Left renal cortex interstitium (tissue), 4 donors: ENCODE measurements around the gene LRMDA. TPM values are rescaled to one million over a fixed set of nuclear protein-coding genes. Genes with fewer than 3 reads are reported as not detected.

Source experiments
- DNase-seq, 4 donors: peaks; one replicate each; pipeline ENCODE4 v3.0.0-alpha.2; 2013; ENCODE audit warnings: low read depth in 4 of 4, low spot score in 2 of 4, missing footprints in 1 of 4
- polyA plus RNA-seq, 4 donors: library from polyadenylated mRNA; unstranded; fragments of 120-200 nt; gene quantifications; one replicate each; pipeline ENCODE4 v1.2.1, GENCODE V29; 2013; ENCODE audit not compliant: insufficient read length in 4 of 4

LRMDA gene
- polyA plus RNA-seq, 4 donors, result 15.3 to 23.5 (median 21.1) TPM

DNA sequence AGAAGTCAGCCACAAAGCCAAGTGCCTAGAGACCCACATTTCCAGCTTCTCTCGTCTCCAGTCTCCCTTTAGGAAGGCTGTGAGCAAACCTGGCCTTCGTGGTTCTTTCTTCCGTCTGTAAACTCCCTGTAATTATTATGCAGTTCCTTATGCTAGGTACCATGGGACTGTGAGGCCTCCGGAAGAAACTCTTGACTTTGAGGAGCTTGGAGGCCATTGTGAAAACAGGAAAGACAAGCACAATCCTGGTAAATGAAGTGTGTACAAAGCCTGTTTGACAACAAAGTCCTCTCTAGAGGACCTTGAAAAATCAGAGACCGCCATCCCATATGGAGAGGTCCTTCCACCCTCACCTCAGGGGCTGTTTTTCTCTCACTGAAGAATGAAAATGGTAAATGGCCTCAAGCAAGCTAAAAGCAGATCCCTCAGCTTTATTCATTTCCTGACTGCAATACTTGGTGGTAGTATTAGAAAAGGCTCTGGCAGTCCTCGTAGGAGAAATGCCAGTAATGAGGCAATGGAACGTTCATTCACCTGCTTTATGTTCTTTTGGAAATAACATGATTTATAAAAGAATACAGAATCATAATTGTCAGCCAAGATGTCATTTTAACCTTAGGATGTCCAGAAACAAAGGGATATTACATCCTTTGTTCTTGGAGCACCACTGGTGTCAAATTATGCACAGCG is 926.4 kb downstream of the LRMDA start:
- no peak for DNase-seq

DNA sequence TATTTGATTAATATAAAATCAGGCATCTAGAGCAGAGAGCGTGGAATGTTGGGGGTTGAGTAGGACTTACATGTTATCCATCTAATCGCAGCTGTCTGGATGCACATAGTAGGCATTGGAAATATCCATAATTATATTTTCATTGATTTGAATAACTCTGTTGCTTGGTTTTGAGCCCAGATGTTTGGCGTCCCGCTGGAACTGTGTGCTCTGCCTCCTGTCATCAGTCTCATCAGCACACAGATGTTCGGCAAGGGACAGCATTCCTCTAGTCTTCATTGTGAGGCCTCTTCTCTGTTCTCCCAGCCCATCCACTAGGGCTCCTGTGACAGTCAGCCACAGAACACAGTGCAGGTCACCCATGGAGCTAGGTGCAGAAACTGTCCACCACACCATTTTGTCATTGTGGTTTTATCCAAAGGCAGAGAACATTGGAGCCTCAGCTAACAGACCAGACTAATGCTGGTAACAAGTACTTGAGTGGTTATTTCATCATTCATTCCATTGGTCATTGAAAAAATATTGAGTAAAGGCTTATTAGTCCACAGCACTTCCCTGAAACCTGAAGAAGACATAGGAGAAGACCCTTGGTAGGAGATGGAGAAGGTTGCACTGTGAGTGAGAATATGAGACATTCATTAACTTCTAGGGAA is 927.4 kb downstream of the LRMDA start:
- no peak for DNase-seq

DNA sequence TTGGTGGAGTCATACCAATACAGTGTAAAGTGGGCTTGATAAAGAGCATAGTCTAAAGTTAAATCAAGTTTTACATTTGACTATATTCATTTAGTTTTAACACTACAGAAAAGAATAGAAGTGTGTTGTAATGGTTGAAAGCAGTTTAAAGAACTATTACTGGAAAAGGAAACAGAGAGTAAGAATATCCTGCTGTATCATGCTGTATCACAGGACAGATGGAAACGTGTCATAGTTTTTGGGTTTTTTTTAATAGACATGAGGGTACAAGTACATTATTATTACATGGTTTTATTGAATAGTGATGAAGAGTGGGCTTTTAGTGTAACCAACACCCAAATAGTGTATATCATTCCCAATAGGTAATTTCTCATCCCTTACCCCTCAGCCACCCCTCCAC is 944.3 kb downstream of the LRMDA start:
- DNase-seq, result no peak

DNA sequence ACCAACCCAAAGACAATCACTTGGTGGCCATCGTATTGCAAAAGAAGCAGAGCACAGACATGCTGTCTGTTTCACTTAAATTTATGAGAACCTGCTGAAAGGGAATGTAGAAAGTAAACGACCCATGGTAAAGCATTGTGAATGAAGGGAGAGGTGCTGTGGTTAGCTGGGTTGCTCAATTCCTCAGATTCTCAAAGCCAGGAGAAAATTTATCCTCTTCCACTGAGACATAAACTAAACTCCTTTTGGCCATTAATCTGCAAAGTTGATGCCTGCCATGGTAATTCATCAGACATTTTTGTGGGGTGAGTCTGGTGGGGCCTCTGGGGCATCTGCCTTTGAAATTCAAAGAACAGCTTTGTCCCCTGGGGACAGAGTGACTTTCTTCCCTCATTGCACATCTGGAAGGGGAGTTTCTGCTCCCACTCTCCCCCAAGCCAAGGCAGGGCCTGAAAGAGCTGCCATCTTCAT is 951.0 kb downstream of the LRMDA start:
- no peak for DNase-seq

DNA sequence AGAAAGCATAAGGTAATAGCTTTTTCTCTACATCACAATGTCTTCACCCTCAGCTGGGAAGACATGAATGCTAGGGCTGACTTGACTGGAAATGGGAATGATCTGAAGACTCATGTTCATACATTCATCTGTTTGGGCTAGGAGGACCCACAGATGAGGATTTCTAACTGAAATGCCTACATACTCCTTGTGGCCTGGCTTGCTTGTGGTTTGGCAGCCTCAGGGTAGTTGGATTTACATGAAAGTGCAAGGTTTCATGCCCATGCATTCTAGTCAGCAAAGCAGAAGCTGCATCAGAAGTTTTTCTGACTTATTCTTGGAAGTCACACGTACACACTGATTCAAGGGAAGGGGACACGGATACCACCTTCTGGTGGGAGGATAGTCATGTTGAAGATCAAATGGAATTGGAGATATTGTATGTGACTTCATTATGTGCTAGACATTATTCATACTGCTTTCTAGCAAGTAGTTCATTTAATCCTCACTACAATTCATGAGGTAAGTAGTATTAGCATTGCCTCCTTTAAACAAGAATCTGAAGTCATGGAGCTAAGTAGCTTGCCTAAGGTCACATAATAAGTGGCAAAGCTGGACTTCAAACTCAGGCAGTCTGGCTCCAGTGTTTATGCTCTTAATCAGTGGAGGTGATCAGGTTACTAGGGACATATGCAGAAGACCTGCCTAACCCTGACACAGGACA is 957.0 kb downstream of the LRMDA start:
- no peak for DNase-seq

DNA sequence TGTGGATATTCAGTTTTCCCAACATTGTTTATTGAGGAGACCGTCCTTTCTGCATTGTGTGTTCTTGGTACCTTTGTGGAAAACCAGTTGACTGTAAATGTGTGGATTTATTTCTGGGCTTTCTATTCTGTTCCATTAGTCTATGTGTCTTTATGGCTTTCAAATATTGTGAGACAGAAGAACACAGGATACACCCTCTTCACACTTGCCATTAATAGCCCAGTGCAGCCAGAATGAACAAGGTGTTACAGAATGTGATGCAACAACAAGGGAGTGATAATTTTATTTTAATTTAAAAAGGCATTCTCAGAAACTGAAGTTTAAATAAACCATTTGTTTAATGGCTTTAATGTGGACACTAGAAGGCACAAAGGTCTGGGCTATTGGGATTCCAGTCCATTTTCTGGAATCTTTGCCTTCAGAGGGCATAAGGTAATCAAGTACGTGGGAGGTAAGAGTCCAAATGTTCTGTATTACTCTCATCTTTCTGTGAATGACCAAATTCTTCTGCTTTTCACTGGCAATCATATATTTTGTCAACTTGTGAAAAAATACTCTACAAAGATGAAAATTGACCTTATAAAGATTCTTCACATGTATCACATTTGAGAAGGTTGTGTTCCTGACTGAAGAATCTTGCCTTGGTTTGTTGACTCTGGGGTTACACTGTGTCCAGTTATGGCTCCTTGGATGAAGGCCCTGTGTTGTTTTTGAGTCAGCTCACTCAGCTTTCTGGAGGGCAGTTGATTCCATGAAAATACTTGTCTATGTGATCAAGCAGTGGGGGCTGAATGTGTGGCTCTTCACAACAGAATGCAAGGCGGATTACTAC is 962.7 kb downstream of the LRMDA start:
- no peak for DNase-seq

DNA sequence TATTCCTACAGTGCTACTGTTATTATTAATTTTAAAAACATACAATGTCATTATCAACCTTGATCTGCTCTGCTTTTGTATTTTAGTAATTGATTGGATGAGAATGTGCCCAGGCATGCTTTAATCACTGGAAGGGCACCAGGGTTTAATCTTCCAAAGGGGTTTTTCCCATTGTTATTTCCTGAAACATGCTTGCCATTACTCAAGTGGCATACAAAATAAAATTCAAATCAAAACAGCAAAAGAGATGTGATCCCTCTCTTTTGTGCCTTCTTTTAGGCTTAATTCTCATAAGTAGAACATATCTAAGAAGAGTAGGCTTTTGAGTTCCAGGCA is 963.3 kb downstream of the LRMDA start:
- no peak for DNase-seq

DNA sequence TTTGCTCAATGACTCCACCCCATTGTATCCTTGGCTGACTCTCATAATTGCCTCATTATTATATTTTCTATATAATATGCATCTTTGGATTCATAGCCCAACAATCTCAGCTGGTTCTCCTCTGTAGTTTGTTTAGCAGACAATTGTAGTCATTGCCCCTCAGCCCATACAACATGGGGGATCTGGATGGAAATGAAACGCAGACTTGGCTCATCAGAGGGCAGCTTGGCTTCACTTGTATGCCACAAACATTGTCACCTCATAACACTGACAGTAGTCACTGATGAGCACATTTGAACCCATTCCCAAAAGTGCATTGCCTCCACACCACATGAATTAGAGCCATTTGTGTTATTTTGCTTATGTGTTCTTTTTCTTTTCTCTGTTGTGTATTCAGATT is 963.8 kb downstream of the LRMDA start:
- DNase-seq, result no peak

DNA sequence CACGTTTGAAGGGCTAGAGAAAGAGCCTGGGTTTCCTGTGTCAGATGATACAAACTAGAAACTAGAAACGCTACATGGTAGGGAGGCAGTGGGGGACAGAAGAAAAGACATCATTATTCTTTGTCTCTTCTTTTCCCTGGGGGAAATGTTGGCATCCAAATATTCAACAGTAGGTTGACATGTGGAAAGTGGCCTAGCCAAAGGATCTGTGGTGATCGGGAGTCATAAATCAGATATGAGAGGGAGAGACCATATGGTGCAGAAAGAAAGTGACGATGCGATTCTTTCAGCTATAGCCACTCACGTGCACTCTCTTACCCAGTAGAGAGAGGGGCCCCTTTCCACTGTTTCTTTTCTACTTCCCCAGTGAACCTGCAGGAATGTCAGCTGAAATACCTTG is 964.7 kb downstream of the LRMDA start:
- no peak for DNase-seq

DNA sequence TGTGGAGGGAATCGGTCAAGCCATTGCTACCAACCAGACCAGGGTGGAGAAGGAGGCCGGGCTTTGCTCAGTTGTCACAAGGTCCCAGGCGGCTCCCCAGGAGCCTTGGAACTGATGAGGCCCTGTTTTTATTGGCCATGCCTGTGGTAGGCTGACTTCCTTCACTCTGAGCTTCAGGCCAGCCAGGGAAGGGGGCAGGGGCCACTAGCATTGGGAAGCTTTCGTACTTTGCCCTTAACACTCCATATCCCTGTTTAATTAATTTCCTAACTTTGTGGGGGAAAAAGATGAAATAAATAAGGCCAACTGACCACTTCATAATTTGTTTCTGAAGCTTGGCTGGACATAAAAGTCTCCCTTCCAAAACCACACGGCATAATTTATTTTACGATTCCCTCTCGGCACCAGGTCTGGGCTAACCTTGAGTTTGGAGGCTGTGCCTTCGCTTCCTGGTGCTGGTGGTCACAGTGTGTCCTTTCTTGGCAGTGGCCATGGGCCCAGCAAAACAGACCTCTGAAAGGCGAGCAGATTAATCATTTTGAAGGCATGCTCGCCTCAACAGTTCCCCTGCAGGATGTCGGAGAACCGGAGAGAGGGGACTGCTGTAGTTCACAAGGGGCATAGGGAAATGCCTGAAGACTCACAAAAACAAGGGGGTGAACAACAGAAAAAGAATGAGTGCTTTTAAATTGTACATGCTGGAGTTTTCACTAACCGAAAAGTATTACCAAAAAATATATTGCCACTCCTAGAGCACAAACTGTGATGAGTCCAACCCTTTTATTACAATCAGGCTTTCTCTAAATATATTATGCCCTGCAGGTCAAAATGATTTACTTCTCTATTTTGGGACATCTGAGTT is 966.0 kb downstream of the LRMDA start:
- peak; percentile 26 to 62 (median 50) for DNase-seq

DNA sequence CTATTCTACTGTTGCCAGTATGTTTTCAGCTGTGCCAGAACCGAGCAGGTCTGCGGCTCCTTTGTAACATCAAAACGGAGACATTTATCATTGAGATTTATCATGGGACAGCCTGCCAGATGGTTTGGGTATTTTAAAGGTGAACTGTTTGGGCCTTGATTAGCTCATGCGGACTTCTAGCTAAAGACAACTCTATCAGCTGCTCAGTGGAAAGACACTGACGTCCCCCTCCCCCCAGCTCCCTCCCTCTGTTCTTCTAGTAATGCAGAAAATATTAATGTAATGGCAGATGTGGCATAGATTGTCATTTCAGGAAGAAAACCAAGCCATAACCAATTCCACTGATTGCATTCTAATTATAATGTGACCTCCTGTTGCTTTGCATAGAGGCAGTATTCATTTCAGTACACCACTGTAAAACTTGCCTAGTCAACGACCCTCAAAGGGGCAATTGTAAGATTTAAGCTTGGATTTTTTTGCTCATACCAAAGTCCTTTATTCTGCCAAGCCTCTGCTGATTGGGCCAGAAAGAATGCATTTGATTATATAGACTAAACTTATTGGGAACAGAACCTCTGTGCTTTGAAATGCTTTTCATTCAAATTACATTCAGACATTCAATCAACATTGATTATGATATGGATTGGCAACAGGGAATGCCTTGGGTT is 966.8 kb downstream of the LRMDA start:
- no peak for DNase-seq

DNA sequence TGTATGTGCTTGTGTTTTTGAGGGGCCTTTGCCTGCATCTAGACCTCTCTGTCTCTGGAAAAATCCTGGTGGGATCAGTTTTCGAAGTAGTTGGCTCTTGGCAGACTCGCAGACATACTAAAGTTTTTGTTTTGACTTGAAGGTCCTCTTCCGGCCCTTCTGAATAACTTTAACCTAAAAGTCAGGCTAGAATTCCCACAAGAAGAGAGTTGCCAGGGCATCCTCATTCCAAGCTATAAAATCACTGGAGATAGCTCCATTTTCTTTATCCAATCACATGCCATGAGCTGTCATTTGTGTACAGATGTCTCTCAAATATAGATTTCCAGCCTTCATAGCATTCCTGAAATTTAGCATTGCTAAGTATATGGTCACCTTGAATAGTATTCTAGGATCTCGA is 967.8 kb downstream of the LRMDA start:
- no peak for DNase-seq

DNA sequence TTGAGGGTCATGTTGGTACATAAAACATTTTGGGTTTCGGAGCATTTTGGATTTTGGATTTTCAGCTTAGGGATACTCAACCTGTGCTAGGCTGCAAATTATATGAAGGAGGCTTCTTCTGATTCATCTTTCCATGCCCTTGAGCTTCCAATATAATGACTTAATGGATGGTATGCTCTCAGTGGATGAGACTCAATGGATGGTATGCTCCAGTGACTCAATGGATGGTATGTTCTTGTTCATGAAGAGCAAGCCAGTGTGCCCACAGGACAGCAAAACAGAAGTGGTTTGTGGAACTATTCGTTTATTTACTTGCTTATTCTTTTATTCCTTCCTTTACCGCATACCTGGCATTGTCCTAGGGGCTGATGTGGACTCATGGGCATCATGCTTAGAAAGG is 969.6 kb downstream of the LRMDA start:
- no peak for DNase-seq

DNA sequence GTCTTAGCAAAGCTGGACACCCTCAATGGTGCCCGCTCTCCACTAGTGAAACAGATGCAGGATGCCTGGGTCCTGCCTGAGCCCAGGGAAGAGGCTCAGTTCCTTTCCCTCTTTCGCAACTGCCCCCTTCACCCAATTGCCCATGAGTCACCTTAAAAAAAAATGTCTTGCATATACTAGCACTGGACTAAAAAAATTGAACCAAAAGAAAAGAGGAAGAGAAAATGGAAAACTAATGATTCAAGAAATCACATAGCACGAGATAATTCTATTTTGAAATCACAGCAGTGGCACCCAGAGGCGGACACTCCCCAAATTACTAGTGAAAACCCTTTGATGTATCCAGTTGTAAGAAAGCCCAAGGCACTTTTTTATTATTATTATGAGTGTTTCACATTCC is 972.5 kb downstream of the LRMDA start:
- DNase-seq, result no peak

DNA sequence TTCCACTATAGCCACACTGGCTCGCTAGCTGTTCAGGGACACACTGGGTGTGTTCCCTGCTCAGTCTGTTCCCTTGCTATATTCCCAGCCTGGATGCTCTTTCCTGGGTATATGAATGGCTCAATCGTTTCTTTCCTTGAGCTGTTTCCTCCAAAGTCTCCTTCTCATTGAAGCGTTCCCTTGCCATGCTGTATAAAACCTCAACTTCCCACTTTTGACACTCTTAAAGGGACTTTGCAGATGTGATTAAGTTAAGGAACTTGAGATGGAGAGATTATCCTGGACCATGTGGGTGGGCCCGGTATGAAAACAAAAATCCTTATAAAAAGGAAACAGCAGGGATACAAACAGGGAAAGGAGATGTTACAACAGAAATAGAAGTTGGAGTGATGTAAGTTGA is 973.1 kb downstream of the LRMDA start:
- no peak for DNase-seq

DNA sequence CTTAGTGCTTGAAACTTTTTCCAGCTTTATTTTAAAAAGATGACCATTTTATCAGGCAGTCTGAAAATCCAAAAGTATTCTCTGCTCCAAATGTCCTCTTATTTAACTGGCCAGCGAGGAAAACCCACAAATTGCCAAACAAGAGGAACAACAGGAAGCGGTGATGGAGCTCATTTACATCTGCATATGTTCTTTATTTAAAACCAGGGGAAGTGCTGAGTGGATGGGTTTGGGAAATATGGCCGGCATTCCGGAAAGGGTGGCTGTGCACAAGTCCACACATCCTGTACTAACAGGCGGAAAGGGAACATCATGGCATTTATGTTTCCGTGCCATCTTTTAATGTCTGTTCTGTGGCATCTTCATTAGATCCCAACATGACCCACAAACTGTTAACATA is 974.5 kb downstream of the LRMDA start:
- no peak for DNase-seq

DNA sequence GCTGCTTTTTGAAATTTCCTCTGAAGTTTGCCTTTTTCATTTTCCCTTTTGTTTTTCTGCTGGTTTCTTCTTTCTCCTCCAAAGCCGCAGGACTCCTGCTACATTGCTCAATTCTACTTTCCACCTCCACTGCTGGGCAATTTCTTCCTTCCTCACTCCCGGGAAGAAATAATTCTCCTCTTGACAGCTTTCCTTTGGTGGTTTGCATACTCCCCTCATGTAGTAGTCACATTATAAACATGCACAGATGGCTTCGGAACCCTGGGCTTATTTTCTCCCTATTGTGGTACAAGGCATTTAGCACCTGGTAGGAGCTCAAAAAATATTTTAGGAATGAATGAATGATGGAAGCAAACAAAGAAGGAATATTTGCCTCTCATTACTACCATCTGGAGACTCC is 977.2 kb downstream of the LRMDA start:
- no peak for DNase-seq

DNA sequence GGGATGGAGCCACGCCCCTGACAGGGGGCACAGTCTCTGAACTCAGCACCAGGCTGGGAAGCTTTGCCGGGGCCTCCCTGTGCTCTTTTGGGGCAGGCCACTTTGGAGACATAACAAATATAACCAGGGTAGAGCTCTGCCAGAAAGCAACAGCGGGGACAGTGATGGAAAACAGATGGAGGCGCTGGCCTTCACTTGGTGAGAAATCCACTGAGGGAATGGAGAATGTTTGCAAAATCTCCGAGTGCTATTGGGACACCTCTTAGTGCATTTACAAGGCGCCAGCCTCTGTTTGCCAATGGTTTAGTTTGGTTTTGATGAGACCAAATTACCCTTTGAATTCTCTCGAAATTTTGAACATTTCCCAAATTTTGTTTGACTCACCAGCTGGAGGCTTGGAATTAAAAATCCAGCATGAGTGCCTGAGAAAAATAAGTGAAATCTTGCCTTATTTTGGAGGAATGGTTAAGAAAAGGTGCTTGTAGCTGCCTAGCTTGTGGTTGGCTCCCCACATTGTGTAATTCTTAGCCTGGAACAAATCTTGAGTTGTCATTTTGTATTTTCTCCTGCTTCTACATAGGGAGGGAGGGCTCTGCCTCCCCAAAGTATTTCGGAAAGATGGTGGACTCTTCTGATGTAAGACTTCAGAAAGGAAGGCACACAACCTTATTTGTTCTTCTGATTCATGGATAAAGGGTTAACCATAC is 980.5 kb downstream of the LRMDA start:
- DNase-seq, result no peak

DNA sequence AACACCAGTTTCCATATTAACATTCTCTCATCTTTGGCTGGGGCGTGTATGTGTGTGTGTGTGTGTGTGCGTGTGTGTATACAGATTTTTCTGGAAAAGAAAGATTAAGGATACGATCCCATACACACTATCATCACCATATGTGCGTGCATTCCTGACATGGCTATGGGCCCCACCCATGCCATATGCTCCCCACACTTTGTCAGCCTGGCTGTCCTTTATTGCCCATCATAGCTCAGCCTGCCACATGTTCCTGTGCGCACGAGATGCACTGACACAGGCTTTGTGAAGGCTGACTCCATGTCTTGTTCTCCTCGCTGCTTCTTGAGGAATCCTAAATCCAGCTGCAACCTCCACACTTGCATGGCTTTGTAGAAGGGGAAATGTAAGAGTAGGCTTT is 984.1 kb downstream of the LRMDA start:
- DNase-seq, result no peak
